Measurements from ENCODE around the gene FASTKD3. TPM values are rescaled to one million over a fixed set of nuclear protein-coding genes. Genes with fewer than 3 reads are reported as not detected.
A peak's percentile ranks its signal among the peaks of the same experiment; 100 is the strongest.

Gene FASTKD3
- total and polyA plus RNA-seq, 10 of the 15 experiments (the other 5 are each of a cell fraction or from before 2014, with no cell fraction given) = 12.1 to 59.6 (median 25.3) TPM

GRCh38 chr5:7868773-7869473, at the start of gene FASTKD3, which contains the start of gene MTRR (continued):
- TF ChIP-seq CUX1 (IDR thresholded peaks at IDR 0.05; ENCODE audit: insufficient replicate concordance, low read depth, low read length) (no peak), NRF1 (conservative IDR thresholded peaks at IDR 0.05; ENCODE audit: low read depth, low read length) (no peak; the same call in 1 of the 2 replicates), IKZF1 (conservative IDR thresholded peaks at IDR 0.05) (peak; percentile 77), IRF5 (IDR thresholded peaks at IDR 0.05; ENCODE audit: borderline replicate concordance) (no peak), RAD21 (IDR thresholded peaks at IDR 0.05; ENCODE audit: insufficient read depth, low read depth, low read length) (no peak), NBN (IDR thresholded peaks at IDR 0.05) (0 out of 2 replicates have a peak, but pooled peaks have one; percentile 60), BMI1 (IDR thresholded peaks at IDR 0.05; ENCODE audit: borderline replicate concordance) (no peak), ZBTB4 (CRISPR knock-in tag; IDR thresholded peaks at IDR 0.05) (no peak), PBX3 (IDR thresholded peaks at IDR 0.05; ENCODE audit: insufficient replicate concordance, low read depth, low read length) (no peak), KAT2A (conservative IDR thresholded peaks at IDR 0.05; ENCODE audit: control insufficient read depth, low read depth, low read length) (no peak), NKRF (conservative IDR thresholded peaks at IDR 0.05) (peak; percentile 64), KDM1A (IDR thresholded peaks at IDR 0.05; ENCODE audit: borderline replicate concordance) (no peak), CREB1 (IDR thresholded peaks at IDR 0.05; ENCODE audit: low read depth) (peak; percentile 95), SP1 (IDR thresholded peaks at IDR 0.05; ENCODE audit: low read depth, low read length) (peak; percentile 98), NR2C2 (IDR thresholded peaks at IDR 0.05; ENCODE audit: borderline replicate concordance, control insufficient read depth, insufficient read length, low read depth) (no peak), NFYB (IDR thresholded peaks at IDR 0.05; ENCODE audit: insufficient read depth, low read depth, low read length) (peak; percentile 96)
